LHCN-M2 (cell line): ENCODE measurements around the gene NTM. TPM values are rescaled to one million over a fixed set of nuclear protein-coding genes. Genes with fewer than 3 reads are reported as not detected.

Experiments
- DNase-seq: peaks from one replicate; pipeline ENCODE4 v3.0.0-alpha.2; 2012; ENCODE audit warnings: low read depth
- total RNA-seq: library from RNA; depleted of rRNA; stranded (reverse); fragments of >200 nt; gene quantifications from 2 replicates; pipeline ENCODE4 v1.2.3, GENCODE V29; 2014

Gene NTM
- total RNA-seq, 1 experiment from 2014 or later: 45.6 TPM

GRCh38 chr11:132103021-132103420, 732.6 kb downstream of the NTM start:
- DNase-seq: no peak

GRCh38 chr11:132106096-132106982, 735.9 kb downstream of the NTM start:
- no peak for DNase-seq

GRCh38 chr11:132111316-132111715, 740.9 kb downstream of the NTM start:
- peak; percentile 51 for DNase-seq

- peak; percentile 84 for DNase-seq
These were observed 741.4 kb downstream of the NTM start for GRCh38 chr11:132111838-132112237.

- no peak for DNase-seq
These were observed 742.4 kb downstream of the NTM start for GRCh38 chr11:132112846-132113245.

- peak; percentile 70 for DNase-seq
These were observed 743.8 kb downstream of the NTM start for GRCh38 chr11:132114185-132114584.

GRCh38 chr11:132114743-132115142, 744.3 kb downstream of the NTM start:
- DNase-seq: no peak

- DNase-seq: peak; percentile 71
These were observed 745.0 kb downstream of the NTM start for GRCh38 chr11:132115454-132115853.

GRCh38 chr11:132116516-132116915, 746.1 kb downstream of the NTM start:
- DNase-seq: no peak

- no peak for DNase-seq
These were observed 748.2 kb downstream of the NTM start for GRCh38 chr11:132118661-132119060.

- DNase-seq: no peak
These were observed 749.2 kb downstream of the NTM start for GRCh38 chr11:132119573-132119972.

- no peak for DNase-seq
These were observed 752.3 kb downstream of the NTM start for GRCh38 chr11:132122735-132123134.

- no peak for DNase-seq
These were observed 753.0 kb downstream of the NTM start for GRCh38 chr11:132123449-132123848.

GRCh38 chr11:132123854-132124835, 753.7 kb downstream of the NTM start:
- DNase-seq: no peak

GRCh38 chr11:132125988-132126871, 755.8 kb downstream of the NTM start:
- peak; percentile 91 for DNase-seq

- peak; percentile 95 for DNase-seq
These were observed 756.8 kb downstream of the NTM start for GRCh38 chr11:132126973-132127899.

GRCh38 chr11:132127900-132128288, 757.5 kb downstream of the NTM start:
- no peak for DNase-seq

- no peak for DNase-seq
These were observed 760.6 kb downstream of the NTM start for GRCh38 chr11:132131047-132131446.

GRCh38 chr11:132131961-132132360, 761.5 kb downstream of the NTM start:
- DNase-seq: no peak

GRCh38 chr11:132134322-132134721, 763.9 kb downstream of the NTM start:
- peak; percentile 47 for DNase-seq
